Activated CD8-positive, alpha-beta T cell treated with anti-CD3 and anti-CD28 coated beads for 36 hours (primary cell): ENCODE measurements around the gene PIK3AP1. TPM values are rescaled to one million over a fixed set of nuclear protein-coding genes. Genes with fewer than 3 reads are reported as not detected.
A peak's percentile ranks its signal among the peaks of the same experiment; 100 is the strongest.
"Not testable (repeated sequence)": the region's sequence is repeated elsewhere in the genome, so short reads cannot be mapped to it uniquely, and the experiment has no call there.

Experiments used
- ATAC-seq: fragments of 200-7000 bp; cut with Tn5 transposase; one replicate; pipeline ENCODE4 v1.10.0; 2021; ENCODE audit warnings: mild to moderate bottlenecking, moderate library complexity
- CTCF ChIA-PET: fragments of 350-600 bp; sonication (Branson Sonifier 250); formaldehyde crosslinking; loops from one replicate; lab custom pipeline; 2021; ENCODE audit warnings: antibody characterized with exemption; lab: Charles Lee
- POLR2A ChIA-PET: fragments of 350-600 bp; sonication (Branson Sonifier 250); formaldehyde crosslinking; loops from one replicate; lab custom pipeline; 2021; ENCODE audit warnings: antibody characterized with exemption; lab: Charles Lee
- DNase-seq: peaks from one replicate; pipeline ENCODE4 v3.0.0-alpha.2; 2020
- H3K27ac Mint-ChIP-seq: one replicate; pipeline ENCODE4 v1.8.0; 2021; ENCODE audit warnings: mild to moderate bottlenecking, mixed read lengths
- H3K27me3 Mint-ChIP-seq: one replicate; pipeline ENCODE4 v1.8.0; 2021; ENCODE audit warnings: mixed read lengths
- H3K36me3 Mint-ChIP-seq: one replicate; pipeline ENCODE4 v1.8.0; 2021; ENCODE audit warnings: low read depth, mixed read lengths
- H3K4me1 Mint-ChIP-seq: one replicate; pipeline ENCODE4 v1.8.0; 2021; ENCODE audit warnings: low read depth, mixed read lengths
- H3K4me3 Mint-ChIP-seq: one replicate; pipeline ENCODE4 v1.8.0; 2021; ENCODE audit warnings: mild to moderate bottlenecking, moderate library complexity, mixed read lengths
- H3K9me3 Mint-ChIP-seq: one replicate; pipeline ENCODE4 v1.8.0; 2021; ENCODE audit warnings: mixed read lengths
- intact Hi-C: fragments of 100-400 bp; cut with micrococcal nuclease; formaldehyde crosslinking; loops from one replicate; pipeline ENCODE4 v1.10.0; 2022
- total RNA-seq, 2 experiments: library from RNA; stranded (reverse); gene quantifications; one replicate each; pipeline ENCODE4 v1.2.3, GENCODE V29; 2021
- TF ChIP-seq, protein P1 (sequence below): fragments of 200-600 bp; IDR thresholded peaks from one replicate; pipeline ENCODE4 v1.8.0; 2022; ENCODE audit warnings: antibody characterized with exemption, mild to moderate bottlenecking

PIK3AP1 gene
- total RNA-seq, 2 experiments from 2014 or later = 4.1 to 4.7 TPM

DNA sequence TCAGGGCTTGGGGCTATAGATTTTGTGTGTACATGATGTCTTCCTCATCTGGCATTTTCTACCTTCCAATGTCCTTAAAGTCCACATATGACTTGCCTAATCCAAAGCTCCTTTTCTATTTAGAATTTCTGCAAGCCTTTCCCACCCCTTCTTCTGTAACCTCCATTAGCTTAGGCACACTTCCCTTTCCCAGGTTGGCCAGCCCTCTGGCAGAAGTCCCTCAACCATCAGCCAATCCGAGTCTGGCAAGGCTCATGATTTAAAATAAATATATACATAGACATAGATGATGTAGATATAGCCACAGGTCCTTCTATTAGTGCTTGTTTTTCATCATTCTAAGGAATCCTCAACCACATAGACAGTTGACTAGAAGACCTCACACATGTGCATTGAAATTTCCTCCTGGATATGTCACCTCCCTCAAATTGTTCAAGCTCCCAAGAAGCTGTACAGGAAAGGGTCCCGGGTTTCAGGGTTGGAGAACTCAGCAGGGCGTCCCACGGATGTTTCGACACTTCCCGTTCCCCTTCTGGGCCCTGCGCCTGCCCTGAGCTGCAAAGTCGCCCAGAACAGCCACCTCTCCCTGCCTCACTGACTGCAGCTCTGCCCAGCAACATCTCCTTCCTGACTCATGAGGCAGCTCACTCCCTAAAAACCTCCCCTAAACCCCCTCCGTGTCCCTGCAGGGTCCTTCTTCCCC lies 20.4 kb upstream of the PIK3AP1 start:
- ChIA-PET POLR2A (no interaction called here), CTCF (interaction anchor here (0.8 to 2.1 kb wide), 2 partner anchors 100 to 386 kb away, joined by 3 to 8 read pairs; no protein-coding TSS in a partner anchor)
- Mint-ChIP-seq H3K4me3 (no peak overlapping the region), H3K9me3 (no peaks in the 10 kb centered on the region), H3K27ac (no peak overlapping the region), H3K27me3 (peaks cover 2% of the 10 kb centered on the region), H3K36me3 (no peaks in the 10 kb centered on the region), H3K4me1 (peaks cover 3% of the 10 kb centered on the region)
- ATAC-seq (no peak), DNase-seq (no peak)
- intact Hi-C loops = loop anchor here (5.0 kb wide), 1 partner anchor 98 kb away; no protein-coding TSS in a partner anchor
- TF ChIP-seq, protein P1, sequence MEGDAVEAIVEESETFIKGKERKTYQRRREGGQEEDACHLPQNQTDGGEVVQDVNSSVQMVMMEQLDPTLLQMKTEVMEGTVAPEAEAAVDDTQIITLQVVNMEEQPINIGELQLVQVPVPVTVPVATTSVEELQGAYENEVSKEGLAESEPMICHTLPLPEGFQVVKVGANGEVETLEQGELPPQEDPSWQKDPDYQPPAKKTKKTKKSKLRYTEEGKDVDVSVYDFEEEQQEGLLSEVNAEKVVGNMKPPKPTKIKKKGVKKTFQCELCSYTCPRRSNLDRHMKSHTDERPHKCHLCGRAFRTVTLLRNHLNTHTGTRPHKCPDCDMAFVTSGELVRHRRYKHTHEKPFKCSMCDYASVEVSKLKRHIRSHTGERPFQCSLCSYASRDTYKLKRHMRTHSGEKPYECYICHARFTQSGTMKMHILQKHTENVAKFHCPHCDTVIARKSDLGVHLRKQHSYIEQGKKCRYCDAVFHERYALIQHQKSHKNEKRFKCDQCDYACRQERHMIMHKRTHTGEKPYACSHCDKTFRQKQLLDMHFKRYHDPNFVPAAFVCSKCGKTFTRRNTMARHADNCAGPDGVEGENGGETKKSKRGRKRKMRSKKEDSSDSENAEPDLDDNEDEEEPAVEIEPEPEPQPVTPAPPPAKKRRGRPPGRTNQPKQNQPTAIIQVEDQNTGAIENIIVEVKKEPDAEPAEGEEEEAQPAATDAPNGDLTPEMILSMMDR = no peak

DNA sequence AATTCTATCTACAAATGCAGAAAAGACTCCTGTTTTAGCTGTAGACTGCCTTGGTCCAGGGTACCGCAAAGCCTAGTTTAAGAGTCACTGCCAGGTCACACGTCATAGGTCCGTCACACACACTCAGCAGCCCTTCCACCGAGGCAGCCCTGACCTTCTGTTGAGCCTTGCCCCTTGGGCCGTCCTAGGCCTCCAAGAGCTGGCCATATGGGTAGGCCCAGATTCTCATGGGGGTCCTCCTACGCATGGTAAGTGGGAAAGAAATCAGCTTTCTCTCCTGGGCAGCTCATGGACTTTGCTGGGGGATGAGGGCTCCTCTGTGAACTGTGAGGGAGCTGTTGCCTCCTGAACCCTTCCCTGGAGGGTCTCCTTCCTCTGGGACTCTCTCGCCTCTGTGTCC lies 19.8 kb upstream of the PIK3AP1 start:
- DNase-seq (no peak), ATAC-seq (no peak)
- no peak overlapping the region for H3K27ac Mint-ChIP-seq
- POLR2A ChIA-PET = no interaction called here
- H3K4me3 Mint-ChIP-seq = no peak overlapping the region
- H3K4me1 Mint-ChIP-seq = peaks cover 3% of the 10 kb centered on the region
- TF ChIP-seq, protein P1 = no peak
- intact Hi-C loops = loop anchor here (5.0 kb wide), 1 partner anchor 98 kb away; no protein-coding TSS in a partner anchor
- H3K36me3 Mint-ChIP-seq = no peaks in the 10 kb centered on the region
- CTCF ChIA-PET = interaction anchor here (0.8 to 2.1 kb wide), 2 partner anchors 99 to 386 kb away, joined by 3 to 8 read pairs; no protein-coding TSS in a partner anchor
- no peaks in the 10 kb centered on the region for H3K9me3 Mint-ChIP-seq
- peaks cover 2% of the 10 kb centered on the region for H3K27me3 Mint-ChIP-seq

DNA sequence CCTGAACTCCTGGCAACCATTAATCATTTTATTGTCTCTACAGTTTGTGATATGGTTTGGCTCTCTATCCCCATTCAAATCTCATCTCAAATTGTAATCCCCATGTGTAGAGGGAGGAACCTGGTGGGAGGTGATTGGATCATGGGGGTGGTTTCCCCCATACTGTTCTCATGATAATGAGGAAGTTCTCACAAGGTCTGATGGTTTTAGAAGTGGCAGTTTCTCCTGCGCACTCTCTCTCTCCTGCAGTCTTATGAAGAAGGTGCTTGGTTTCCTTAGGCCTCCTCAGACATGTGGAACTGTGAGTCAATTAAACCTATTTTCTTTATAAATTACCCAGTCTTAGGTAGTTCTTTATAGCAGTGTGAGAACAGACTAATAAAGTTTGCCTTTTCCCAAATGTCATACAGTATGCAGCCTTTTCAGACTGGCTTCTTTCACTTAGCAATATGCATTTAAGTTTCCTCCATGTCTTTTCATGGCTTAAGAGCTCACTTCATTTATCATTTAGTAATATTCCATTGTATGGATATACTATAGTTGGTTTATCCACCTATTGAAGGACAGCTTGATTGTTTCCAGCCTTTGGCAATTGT lies 17.1 kb upstream of the PIK3AP1 start:
- H3K4me3 Mint-ChIP-seq, H3K27me3 Mint-ChIP-seq, H3K9me3 Mint-ChIP-seq, POLR2A ChIA-PET, H3K27ac Mint-ChIP-seq, DNase-seq, CTCF ChIA-PET, H3K4me1 Mint-ChIP-seq, intact Hi-C loops, ATAC-seq, H3K36me3 Mint-ChIP-seq: not testable (repeated sequence)

DNA sequence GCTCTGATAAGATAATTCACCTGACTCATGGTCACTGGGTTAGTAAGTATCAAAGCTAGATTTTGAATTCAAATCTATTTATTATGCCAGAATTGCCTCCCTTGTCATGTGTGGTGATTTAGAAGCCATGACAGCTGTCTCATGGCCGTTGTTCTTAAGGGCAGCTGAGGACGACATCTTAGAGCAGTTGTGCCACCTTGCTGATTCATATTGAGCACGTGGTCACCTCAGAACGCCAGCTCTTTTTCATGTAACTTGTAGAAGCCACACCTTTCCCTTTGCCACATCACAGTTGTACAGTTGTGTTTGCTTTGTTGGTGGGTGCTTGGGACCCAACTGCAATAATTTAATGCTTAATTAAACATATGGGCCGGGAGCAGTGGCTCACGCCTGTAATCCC lies 4.3 kb upstream of the PIK3AP1 start:
- Mint-ChIP-seq H3K36me3 (no peaks in the 10 kb centered on the region), H3K9me3 (no peaks in the 10 kb centered on the region), H3K27me3 (no peaks in the 10 kb centered on the region), H3K4me1 (peaks cover 11% of the 10 kb centered on the region), H3K4me3 (no peak overlapping the region), H3K27ac (no peak overlapping the region)
- TF ChIP-seq, protein P1 = no peak
- DNase-seq = no peak
- CTCF ChIA-PET = no interaction called here
- ATAC-seq = no peak
- intact Hi-C loops = no loop called here
- POLR2A ChIA-PET = no interaction called here

DNA sequence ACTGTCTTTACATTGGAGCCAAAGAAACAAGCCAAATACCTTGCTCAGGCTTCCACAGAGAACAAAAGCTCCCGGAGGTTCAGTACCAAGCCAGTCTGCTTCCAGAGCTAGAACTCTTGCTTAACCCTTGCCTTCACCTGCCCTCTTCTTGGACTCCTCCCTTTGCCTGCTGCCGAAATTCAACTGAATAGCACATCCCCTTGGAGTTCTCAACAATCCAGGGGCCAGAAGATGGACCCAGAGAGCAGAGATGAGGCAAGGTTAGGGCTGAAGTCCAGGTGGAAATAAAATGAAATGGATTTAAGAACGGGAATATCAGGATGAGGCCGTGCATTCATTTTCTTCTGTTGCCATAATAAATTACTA lies 876 bp upstream of the PIK3AP1 start:
- Mint-ChIP-seq H3K36me3 (no peaks in the 10 kb centered on the region), H3K4me3 (peak overlapping the region; percentile 79), H3K27ac (peak overlapping the region; percentile 87), H3K27me3 (no peaks in the 10 kb centered on the region), H3K4me1 (peaks cover 24% of the 10 kb centered on the region), H3K9me3 (no peaks in the 10 kb centered on the region)
- DNase-seq (no peak), ATAC-seq (no peak)
- ChIA-PET POLR2A (interaction anchor here (1.2 kb wide), 1 partner anchor 80 kb away, joined by 3 read pairs; no protein-coding TSS in a partner anchor), CTCF (interaction anchor here (1.5 kb wide), 1 partner anchor 81 kb away, joined by 4 read pairs; no protein-coding TSS in a partner anchor)
- intact Hi-C loops = no loop called here
- TF ChIP-seq, protein P1 = no peak
